Sigmoid colon (tissue), 7 donors: ENCODE results near the gene RPUSD3. TPM values are rescaled to one million over a fixed set of nuclear protein-coding genes. Genes with fewer than 3 reads are reported as not detected.
A peak's percentile ranks its signal among the peaks of the same experiment; 100 is the strongest.

Experiments used
- DNase-seq: peaks from one replicate; pipeline ENCODE4 v3.0.0-alpha.2; 2019
- H3K27ac ChIP-seq, 4 donors: fragments of 200-600 bp; sonication (generic); one replicate each; pipeline ENCODE4 v1.5.1; 2016 to 2019; ENCODE audit warnings: mild to moderate bottlenecking in 1 of 4
- H3K27me3 ChIP-seq, 3 donors: fragments of 200-600 bp; sonication (generic); one replicate each; pipeline ENCODE4 v1.5.1; 2019; ENCODE audit warnings: mild to moderate bottlenecking in 1 of 3
- H3K36me3 ChIP-seq, 4 donors: fragments of 200-600 bp; sonication (generic); one replicate each; pipeline ENCODE4 v1.5.1; 2016 to 2019
- H3K4me1 ChIP-seq, 4 donors: fragments of 200-600 bp; sonication (generic); one replicate each; pipeline ENCODE4 v1.5.1; 2017 to 2019
- H3K4me3 ChIP-seq, 4 donors: fragments of 200-600 bp; sonication (generic); one replicate each; pipeline ENCODE4 v1.5.1; 2017 to 2019; ENCODE audit warnings: mild to moderate bottlenecking in 2 of 4, moderate library complexity in 1 of 4
- H3K9me3 ChIP-seq, 4 donors: fragments of 200-600 bp in 3 of 4; sonication (generic) in 3 of 4; one replicate each; pipeline versions ENCODE4 v1.5.1 to v1.6.1; 2013 to 2019
- CTCF ChIP-seq, 4 experiments: fragments of 450-650 bp in 3 of 4; fragments of 200-600 bp in 1 of 4; IDR thresholded peaks; one replicate each; pipeline ENCODE4 v1.5.1; 2016 to 2019; ENCODE audit warnings: antibody characterized with exemption in 4 of 4, mild to moderate bottlenecking in 3 of 4, moderate library complexity in 2 of 4
- EP300 ChIP-seq, 4 donors: sonication (generic); formaldehyde crosslinking; IDR thresholded peaks; one replicate each; pipeline ENCODE4 v1.6.1; 2017; ENCODE audit warnings: antibody characterized with exemption in 4 of 4
- POLR2A ChIP-seq, 2 donors: fragments of 450-650 bp; IDR thresholded peaks; one replicate each; pipeline ENCODE4 v1.6.1; 2016; ENCODE audit warnings: antibody characterized with exemption in 2 of 2, mild to moderate bottlenecking in 2 of 2, moderate library complexity in 2 of 2
- POLR2AphosphoS5 ChIP-seq, 4 donors: sonication (generic); formaldehyde crosslinking; IDR thresholded peaks; one replicate each; pipeline ENCODE4 v1.6.1; 2017; ENCODE audit warnings: antibody characterized with exemption in 4 of 4
- WGBS, 2 donors: extraction: QIAGEN DNeasy Blood & Tissue Kit; methylation state at CpG; one replicate each; pipeline ENCODE4 v1.1.7; 2013; 5-methylcytosine and 5-hydroxymethylcytosine counted together
- intact Hi-C: fragments of 100-400 bp; cut with DNase I; formaldehyde crosslinking; loops from one replicate; pipeline ENCODE4 v1.15.1; 2023
- polyA plus RNA-seq, 3 donors: library from polyadenylated mRNA; stranded (reverse); fragments of 200-250 nt; gene quantifications; one replicate each; pipeline ENCODE4 v1.2.3, GENCODE V29; 2013
- total RNA-seq, 4 donors: library from RNA; depleted of rRNA; stranded (reverse); fragments of >200 nt; gene quantifications; one replicate each; pipeline ENCODE4 v1.1.0, GENCODE V29; 2016
- donor health status: healthy with polysubstance abuse.
- donor health status: Bipolar disorder and iron deficiency.
- donor health status: healthy.

The RPUSD3 gene
- total and polyA plus RNA-seq, 7 donors: 22.0 to 54.7 (median 42.6) TPM

- 92 to 94% methylated on average over 12 of the region's 12 CpGs for WGBS, 2 donors
- H3K27me3 ChIP-seq: no peaks in the 10 kb centered on the region
- H3K4me1 ChIP-seq: peaks cover 0 to 16% (median 10%) of the 10 kb centered on the region in 4 donors
- TF ChIP-seq POLR2A (IDR thresholded peaks at IDR 0.05): no peak
- TF ChIP-seq CTCF (IDR thresholded peaks at IDR 0.05): no peak
- TF ChIP-seq EP300 (IDR thresholded peaks at IDR 0.05): no peak
- no peak for TF ChIP-seq POLR2AphosphoS5 (IDR thresholded peaks at IDR 0.05)
- H3K27ac ChIP-seq: no peak overlapping the region
- intact Hi-C loops: loop anchor here (5.0 kb wide), 1 partner anchor 89 kb away; no protein-coding TSS in a partner anchor
- no peak overlapping the region for H3K4me3 ChIP-seq
- DNase-seq: no peak
- H3K9me3 ChIP-seq: no peaks in the 10 kb centered on the region
- H3K36me3 ChIP-seq: peaks cover 46 to 56% (median 53%) of the 10 kb centered on the region in 4 donors
These were observed 37.7 kb downstream of the RPUSD3 start for GRCh38 chr3:9806137-9806536.

GRCh38 chr3:9804996-9805395, 38.8 kb downstream of the RPUSD3 start:
- no peak overlapping the region for H3K4me3 ChIP-seq
- intact Hi-C loops: loop anchor here (5.0 kb wide), 1 partner anchor 88 kb away; no protein-coding TSS in a partner anchor
- no peak for TF ChIP-seq EP300 (IDR thresholded peaks at IDR 0.05)
- TF ChIP-seq CTCF (IDR thresholded peaks at IDR 0.05): no peak
- no peak for TF ChIP-seq POLR2AphosphoS5 (IDR thresholded peaks at IDR 0.05)
- TF ChIP-seq POLR2A (IDR thresholded peaks at IDR 0.05): no peak
- H3K9me3 ChIP-seq: no peaks in the 10 kb centered on the region
- H3K36me3 ChIP-seq: peaks cover 55 to 68% (median 63%) of the 10 kb centered on the region in 4 donors
- DNase-seq: no peak
- H3K27me3 ChIP-seq: no peaks in the 10 kb centered on the region
- peaks cover 0 to 9% (median 3%) of the 10 kb centered on the region in 4 donors for H3K4me1 ChIP-seq
- WGBS, 2 donors: 79 to 89% methylated on average over 5 of the region's 5 CpGs
- H3K27ac ChIP-seq: no peak overlapping the region

GRCh38 chr3:9803494-9803893, 40.3 kb downstream of the RPUSD3 start:
- no peak overlapping the region for H3K4me3 ChIP-seq
- H3K27me3 ChIP-seq: no peaks in the 10 kb centered on the region

GRCh38 chr3:9800529-9800928, 43.3 kb downstream of the RPUSD3 start:
- Histone ChIP-seq H3K27me3 (no peaks in the 10 kb centered on the region), H3K4me1 (peaks cover 0 to 3% (median under 1%) of the 10 kb centered on the region in 4 donors), H3K9me3 (no peaks in the 10 kb centered on the region), H3K36me3 (peaks cover 58 to 90% (median 76%) of the 10 kb centered on the region in 4 donors), H3K4me3 (no peak overlapping the region), H3K27ac (no peak overlapping the region)
- no peak for DNase-seq
- WGBS, 2 donors: 83 to 87% methylated on average over 5 of the region's 5 CpGs
- intact Hi-C loops: no loop called here
- TF ChIP-seq EP300 (IDR thresholded peaks at IDR 0.05) (no peak), CTCF (IDR thresholded peaks at IDR 0.05) (no peak), POLR2AphosphoS5 (IDR thresholded peaks at IDR 0.05) (no peak), POLR2A (IDR thresholded peaks at IDR 0.05) (no peak)

More at GRCh38 chr3:9803494-9803893, 40.3 kb downstream of the RPUSD3 start:
- Histone ChIP-seq H3K27ac (peak overlapping the region in 1 of 4 donors; percentile 28), H3K36me3 (peaks cover 62 to 83% (median 78%) of the 10 kb centered on the region in 4 donors), H3K4me1 (no peaks in the 10 kb centered on the region), H3K9me3 (no peaks in the 10 kb centered on the region)
- TF ChIP-seq POLR2AphosphoS5 (IDR thresholded peaks at IDR 0.05): no peak
- no peak for TF ChIP-seq CTCF (IDR thresholded peaks at IDR 0.05)
- no peak for TF ChIP-seq POLR2A (IDR thresholded peaks at IDR 0.05)
- TF ChIP-seq EP300 (IDR thresholded peaks at IDR 0.05): no peak
- 80 to 96% methylated on average over 1 of the region's 1 CpG for WGBS, 2 donors
- no peak for DNase-seq
- intact Hi-C loops: no loop called here
